H1 (cell line): ENCODE data around the gene ATG4D. TPM values are rescaled to one million over a fixed set of nuclear protein-coding genes. Genes with fewer than 3 reads are reported as not detected.

Source experiments
- CTCF ChIA-PET: fragments of 300-600 bp; sonication (Branson Sonifier 250); formaldehyde crosslinking; loops from one replicate; lab custom pipeline; 2021; ENCODE audit not compliant: partially characterized antibody; lab: Charles Lee
- POLR2A ChIA-PET: fragments of 300-600 bp; sonication (Branson Sonifier 250); formaldehyde crosslinking; loops from one replicate; lab custom pipeline; 2021; ENCODE audit warnings: inconsistent platforms; ENCODE audit not compliant: partially characterized antibody; lab: Charles Lee
- DNase-seq, 2 experiments: peaks; one replicate each; pipeline versions ENCODE4 v3.0.0 to v3.0.0-alpha.2; 2010 to 2022; ENCODE audit warnings: low spot score in 2 of 2, low read depth in 1 of 2, mixed read lengths in 1 of 2
- FAIRE-seq: peaks from 2 replicates; lab custom pipeline; 2011; peaks lifted over from hg19 to GRCh38; lab: Jason Lieb, UNC
- H2AFZ ChIP-seq: 2 replicates; pipeline ENCODE4 v1.8.1; 2012; ENCODE audit warnings: low read length, inconsistent platforms
- H2AK5ac ChIP-seq: 2 replicates; pipeline ENCODE4 v1.6.1; 2013; ENCODE audit warnings: low read depth, low read length
- H2BK120ac ChIP-seq: replicated peaks from 2 replicates; pipeline ENCODE3; 2013; ENCODE audit warnings: low read depth, low read length, inconsistent platforms
- H2BK12ac ChIP-seq: 2 replicates; pipeline ENCODE4 v1.6.1; 2013; ENCODE audit warnings: low read depth, low read length
- H2BK15ac ChIP-seq: 2 replicates; pipeline ENCODE4 v1.6.1; 2013; ENCODE audit warnings: low read length
- H2BK20ac ChIP-seq: 2 replicates; pipeline ENCODE4 v1.6.1; 2013; ENCODE audit warnings: low read length
- H2BK5ac ChIP-seq: 2 replicates; pipeline ENCODE4 v1.6.1; 2013; ENCODE audit warnings: low read depth, low read length
- H3K14ac ChIP-seq: 2 replicates; pipeline ENCODE4 v1.6.1; 2013; ENCODE audit warnings: inconsistent platforms; ENCODE audit not compliant: insufficient read length
- H3K18ac ChIP-seq: 2 replicates; pipeline ENCODE4 v1.6.1; 2013; ENCODE audit warnings: low read length; ENCODE audit errors: extremely low read depth
- H3K23ac ChIP-seq: 2 replicates; pipeline ENCODE4 v1.6.1; 2013; ENCODE audit warnings: inconsistent platforms; ENCODE audit not compliant: insufficient read length
- H3K23me2 ChIP-seq: 2 replicates; pipeline ENCODE4 v1.6.1; 2013; ENCODE audit warnings: low read depth, low read length
- H3K27ac ChIP-seq: 2 replicates; pipeline ENCODE4 v1.6.1; 2011; ENCODE audit warnings: low read depth, low read length, inconsistent platforms
- H3K27me3 ChIP-seq, 4 experiments: replicated peaks in 1 of 4; 1 replicate in 1 of 4; 2 replicates in 3 of 4; pipeline versions ENCODE4 v1.6.1 to v1.8.1; 2011 to 2013; ENCODE audit warnings: low read length in 3 of 4, mild to moderate bottlenecking in 3 of 4, inconsistent platforms in 2 of 4, mixed read lengths in 2 of 4, moderate library complexity in 1 of 4; ENCODE audit not compliant: control insufficient read depth in 3 of 4, insufficient read depth in 3 of 4; ENCODE audit errors: extremely low read depth in 1 of 4
- H3K36me3 ChIP-seq, 4 experiments: 2 replicates each; pipeline versions ENCODE4 v1.6.1 to v1.8.1; 2011 to 2013; ENCODE audit warnings: mild to moderate bottlenecking in 4 of 4, low read length in 3 of 4, moderate library complexity in 2 of 4, control low read depth in 1 of 4, inconsistent platforms in 1 of 4; ENCODE audit not compliant: insufficient read depth in 4 of 4, control insufficient read depth in 2 of 4
- H3K4ac ChIP-seq: replicated peaks from 2 replicates; pipeline ENCODE3; 2013; ENCODE audit warnings: low read length, low read depth, mixed read lengths, inconsistent platforms; ENCODE audit not compliant: insufficient read length
- H3K4me1 ChIP-seq, 4 experiments: replicated peaks in 1 of 4; 1 replicate in 1 of 4; 2 replicates in 3 of 4; pipeline versions ENCODE4 v1.6.1 to v1.8.1; 2011 to 2013; ENCODE audit warnings: low read length in 3 of 4, inconsistent platforms in 2 of 4, mixed read lengths in 1 of 4; ENCODE audit not compliant: insufficient read depth in 4 of 4, control insufficient read depth in 3 of 4
- H3K4me2 ChIP-seq, 2 experiments: 2 replicates each; pipeline versions ENCODE4 v1.6.1 to v1.8.1; 2011 to 2013; ENCODE audit warnings: low read depth in 2 of 2, low read length in 2 of 2, control low read depth in 1 of 2, inconsistent platforms in 1 of 2, mild to moderate bottlenecking in 1 of 2; ENCODE audit not compliant: insufficient read depth in 1 of 2
- H3K4me3 ChIP-seq, 4 experiments: fragments of 200-600, 300-600 bp in 1 of 4; sonication (generic), shearing (Covaris generic), sonication (Bioruptor Twin) in 1 of 4; 2 replicates each; pipeline versions ENCODE4 v1.5.1 to v1.8.1; 2011 to 2016; ENCODE audit warnings: low read length in 4 of 4, low read depth in 3 of 4, control low read depth in 2 of 4, inconsistent platforms in 2 of 4, mild to moderate bottlenecking in 2 of 4, mixed read lengths in 1 of 4, moderate library complexity in 1 of 4; ENCODE audit not compliant: insufficient read depth in 2 of 4; ENCODE audit errors: extremely low read depth in 1 of 4
- H3K56ac ChIP-seq: replicated peaks from 2 replicates; pipeline ENCODE3; 2013; ENCODE audit warnings: low read depth, mild to moderate bottlenecking, mixed read lengths, low read length, inconsistent platforms; ENCODE audit not compliant: insufficient read length
- H3K79me1 ChIP-seq: 2 replicates; pipeline ENCODE4 v1.6.1; 2013; ENCODE audit warnings: low read depth, low read length, control low read depth
- H3K79me2 ChIP-seq, 2 experiments: 2 replicates each; pipeline versions ENCODE4 v1.6.1 to v1.8.1; 2012 to 2013; ENCODE audit warnings: low read length in 2 of 2, mild to moderate bottlenecking in 2 of 2, inconsistent platforms in 1 of 2; ENCODE audit not compliant: insufficient read depth in 2 of 2, control insufficient read depth in 1 of 2
- H3K9ac ChIP-seq, 4 experiments: replicated peaks in 1 of 4; 1 replicate in 1 of 4; 2 replicates in 3 of 4; pipeline versions ENCODE4 v1.6.1 to v1.8.1; 2011 to 2013; ENCODE audit warnings: low read depth in 3 of 4, low read length in 3 of 4, control low read depth in 2 of 4, mild to moderate bottlenecking in 2 of 4, moderate library complexity in 2 of 4, inconsistent platforms in 1 of 4; ENCODE audit errors: extremely low read depth in 1 of 4
- H3K9me3 ChIP-seq, 2 experiments: 2 replicates each; pipeline versions ENCODE4 v1.6.1 to v1.8.1; 2012 to 2013; ENCODE audit warnings: mild to moderate bottlenecking in 2 of 2, moderate library complexity in 2 of 2, control low read depth in 1 of 2, inconsistent platforms in 1 of 2, low read depth in 1 of 2, low read length in 1 of 2, mixed read lengths in 1 of 2; ENCODE audit not compliant: insufficient read depth in 2 of 2
- H4K20me1 ChIP-seq, 2 experiments: replicated peaks in 1 of 2; 2 replicates each; pipeline versions ENCODE3 to v1.8.1; 2011 to 2013; ENCODE audit warnings: inconsistent platforms in 2 of 2, low read length in 2 of 2, mild to moderate bottlenecking in 1 of 2; ENCODE audit not compliant: insufficient read depth in 2 of 2, control insufficient read depth in 1 of 2
- H4K5ac ChIP-seq: 2 replicates; pipeline ENCODE4 v1.6.1; 2013; ENCODE audit warnings: low read length, low read depth, mixed read lengths, inconsistent platforms; ENCODE audit not compliant: insufficient read length
- H4K8ac ChIP-seq: 2 replicates; pipeline ENCODE4 v1.8.0; 2013; ENCODE audit warnings: mild to moderate bottlenecking, moderate library complexity, low read length, inconsistent platforms; ENCODE audit not compliant: insufficient read depth; ENCODE audit errors: extremely low read depth
- H4K91ac ChIP-seq: replicated peaks from 2 replicates; pipeline ENCODE3; 2013; ENCODE audit warnings: low read length, mixed read lengths, inconsistent platforms; ENCODE audit not compliant: insufficient read length
- BACH1 ChIP-seq: IDR thresholded peaks from 2 replicates; pipeline ENCODE4 v1.6.1; 2012; ENCODE audit warnings: low read length, improper control_type of control experiment
- CEBPB ChIP-seq: IDR thresholded peaks from 2 replicates; pipeline ENCODE4 v1.6.1; 2012; ENCODE audit warnings: low read depth, low read length
- KDM5A ChIP-seq: fragments of 200-600 bp; IDR thresholded peaks from 2 replicates; pipeline ENCODE4 v1.7.1; 2012; ENCODE audit warnings: mild to moderate bottlenecking, low read length, inconsistent platforms, mixed read lengths
- MAFK ChIP-seq: IDR thresholded peaks from 2 replicates; pipeline ENCODE4 v1.6.1; 2012; ENCODE audit warnings: low read depth, mild to moderate bottlenecking, improper control_type of control experiment, low read length
- PHF8 ChIP-seq: fragments of 200-600 bp; sonication (generic); conservative IDR thresholded peaks from 2 replicates; pipeline ENCODE4 v1.7.1; 2012; ENCODE audit warnings: low read depth, mild to moderate bottlenecking, inconsistent platforms, low read length, moderate library complexity
- RAD21 ChIP-seq, 2 experiments: IDR thresholded peaks in 1 of 2; conservative IDR thresholded peaks in 1 of 2; 2 replicates each; pipeline ENCODE4 v1.6.1; 2011; ENCODE audit warnings: low read depth in 2 of 2, low read length in 2 of 2, improper control_type of control experiment in 1 of 2, inconsistent platforms in 1 of 2, mild to moderate bottlenecking in 1 of 2, moderate library complexity in 1 of 2
- RXRA ChIP-seq: IDR thresholded peaks from 2 replicates; pipeline ENCODE4 v1.6.1; 2011; ENCODE audit warnings: low read depth, mild to moderate bottlenecking, low read length, moderate library complexity; ENCODE audit not compliant: insufficient read depth
- SIRT6 ChIP-seq: IDR thresholded peaks from one replicate; pipeline ENCODE4 v1.7.1; 2012; ENCODE audit warnings: low read length, inconsistent platforms
- SIX5 ChIP-seq: IDR thresholded peaks from 2 replicates; pipeline ENCODE4 v1.6.1; 2011; ENCODE audit warnings: mild to moderate bottlenecking, low read depth, low read length
- SP4 ChIP-seq: IDR thresholded peaks from 2 replicates; pipeline ENCODE4 v1.6.1; 2012; ENCODE audit warnings: low read length, inconsistent platforms
- TBP ChIP-seq: IDR thresholded peaks from 2 replicates; pipeline ENCODE4 v1.6.1; 2011; ENCODE audit warnings: low read depth, low read length, improper control_type of control experiment
- TCF12 ChIP-seq: IDR thresholded peaks from 2 replicates; pipeline ENCODE4 v1.6.1; 2011; ENCODE audit warnings: low read depth, mild to moderate bottlenecking, low read length
- USF2 ChIP-seq: IDR thresholded peaks from 2 replicates; pipeline ENCODE4 v1.6.1; 2011; ENCODE audit warnings: low read length, improper control_type of control experiment
- WGBS, 2 experiments: shearing (Covaris generic) in 1 of 2; methylation state at CpG; one replicate each; pipeline versions ENCODE4 v1.1.6 to v1.1.7; 2013 to 2015; ENCODE audit warnings: low lambda C conversion rate in 2 of 2, mixed read lengths in 2 of 2, inconsistent platforms in 1 of 2, low coverage in 1 of 2, missing lambda C conversion rate in 1 of 2; ENCODE audit not compliant: insufficient replicate concordance in 2 of 2, insufficient coverage in 1 of 2, insufficient read length in 1 of 2; ENCODE audit errors: extremely low coverage in 1 of 2, missing lambda C conversion rate in 1 of 2; 5-methylcytosine and 5-hydroxymethylcytosine counted together
- polyA plus RNA-seq, 7 experiments: library from polyadenylated mRNA; depleted of rRNA in 3 of 7; stranded (reverse) in 5 of 7; unstranded in 2 of 7; fragments of >200 nt in 5 of 7; fragments of 200-250 nt in 2 of 7; gene quantifications; 1 replicate in 5 of 7; 2 replicates in 1 of 7; 4 replicates in 1 of 7; pipeline versions ENCODE4 v1.2.1 to v1.2.3, GENCODE V29; 2011 to 2013; ENCODE audit warnings: missing spikeins in 2 of 7, mixed read lengths in 2 of 7
- total RNA-seq: library from RNA; stranded (reverse); fragmentation: NEBNext Ultra II Directional; extraction: Animal tissue kit (Norgen Biotek cat#: 25700); gene quantifications from 2 replicates; pipeline ENCODE4 v1.2.1, GENCODE V29; 2021

The ATG4D gene
- total and polyA plus RNA-seq, 2 of the 8 experiments (the other 6 are each of a cell fraction or from before 2014, with no cell fraction given) = 39.6 to 43.7 TPM

GRCh38 chr19:10544753-10545251 lies 1.1 kb downstream of the ATG4D start:
- H3K9me3 ChIP-seq = no peaks in the 10 kb centered on the region
- H3K4me2 ChIP-seq = peak overlapping the region; percentile 44 to 78
- DNase-seq (no peak), FAIRE-seq (no peak)
- no peak overlapping the region for H3K23ac ChIP-seq
- H2BK120ac ChIP-seq = no peak overlapping the region
- H3K56ac ChIP-seq = no peak overlapping the region
- ChIA-PET POLR2A (interaction anchor here (0.8 to 2.8 kb wide), 6 partner anchors 10 to 165 kb away, joined by 3 to 9 read pairs (median 4); partner anchors contain the start of genes KRI1 and TYK2), CTCF (interaction anchor here (0.6 to 1.6 kb wide), 5 partner anchors 11 to 325 kb away, joined by 3 to 4 read pairs (median 3); no protein-coding TSS in a partner anchor)
- no peak overlapping the region for H4K8ac ChIP-seq
- H3K18ac ChIP-seq = no peak overlapping the region
- H3K27ac ChIP-seq = no peak overlapping the region
- H2BK5ac ChIP-seq = no peak overlapping the region
- no peak overlapping the region for H2AFZ ChIP-seq
- no peak overlapping the region for H3K4ac ChIP-seq
- H2AK5ac ChIP-seq = no peak overlapping the region
- WGBS, 2 experiments = 91 to 100% methylated on average over 1 to 21 of the region's 23 CpGs
- H4K20me1 ChIP-seq = peaks cover 0 to 7% of the 10 kb centered on the region in 2 experiments
- peaks cover 2% of the 10 kb centered on the region; the same call in 1 of the 2 replicates for H3K23me2 ChIP-seq
- no peak overlapping the region for H2BK12ac ChIP-seq
- no peak overlapping the region for H2BK20ac ChIP-seq
- H3K4me3 ChIP-seq = peak overlapping the region; percentile 57 to 99 (median 88); a peak in 4 of 8 replicates
- peaks cover 0 to 4% (median 3%) of the 10 kb centered on the region in 4 experiments; a peak in 4 of 7 replicates for H3K4me1 ChIP-seq
- no peaks in the 10 kb centered on the region for H3K27me3 ChIP-seq
- no peak overlapping the region for H4K5ac ChIP-seq
- no peak overlapping the region for H2BK15ac ChIP-seq
- peaks cover 0 to 16% of the 10 kb centered on the region in 2 experiments; a peak in 2 of 4 replicates for H3K79me2 ChIP-seq
- peaks cover 9% of the 10 kb centered on the region for H3K79me1 ChIP-seq
- no peak overlapping the region for H3K14ac ChIP-seq
- H3K9ac ChIP-seq = no peak overlapping the region
- no peak overlapping the region for H4K91ac ChIP-seq
- H3K36me3 ChIP-seq = peaks cover 2 to 13% (median 10%) of the 10 kb centered on the region in 4 experiments; a peak in 5 of 8 replicates
- TF ChIP-seq TBP = no peak
- TF ChIP-seq PHF8 = no peak
- no peak for TF ChIP-seq CEBPB
- no peak for TF ChIP-seq KDM5A
- no peak for TF ChIP-seq BACH1
- no peak for TF ChIP-seq SP4
- no peak for TF ChIP-seq RAD21 (IDR thresholded peaks at IDR 0.05 in 1 of 2, conservative IDR thresholded peaks at IDR 0.05 in 1 of 2; ENCODE audit: low read depth in 2 of 2, low read length in 2 of 2)
- TF ChIP-seq SIRT6 = no peak
- no peak for TF ChIP-seq MAFK
- TF ChIP-seq USF2 = no peak
- TF ChIP-seq SIX5 = no peak
- TF ChIP-seq RXRA = no peak
- no peak for TF ChIP-seq TCF12
